K562 (cell line): ENCODE results near the gene MAGIX. TPM values are rescaled to one million over a fixed set of nuclear protein-coding genes. Genes with fewer than 3 reads are reported as not detected.

Experiments
- BHLHE40 ChIP-seq: IDR thresholded peaks from 2 replicates; pipeline ENCODE4 v1.6.1; 2011; ENCODE audit warnings: low read length, improper control_type of control experiment
- COPS2 ChIP-seq: fragments of 450-650 bp; conservative IDR thresholded peaks from 2 replicates; pipeline ENCODE4 v1.6.1; 2016; ENCODE audit warnings: mild to moderate bottlenecking, moderate library complexity
- GTF2B ChIP-seq: IDR thresholded peaks from 2 replicates; pipeline ENCODE4 v1.6.1; 2011; ENCODE audit not compliant: insufficient read length; ENCODE audit errors: extremely low read depth
- HNRNPLL ChIP-seq: fragments of 200-400 bp; formaldehyde crosslinking; IDR thresholded peaks from 2 replicates; pipeline ENCODE4 v1.6.1; 2017; ENCODE audit warnings: low read length, low read depth, mild to moderate bottlenecking; ENCODE audit not compliant: poor library complexity, severe bottlenecking
- NFIC ChIP-seq: fragments of 450-650 bp; IDR thresholded peaks from 2 replicates; pipeline ENCODE4 v1.6.1; 2017; ENCODE audit warnings: mild to moderate bottlenecking, inconsistent platforms
- PCBP2 ChIP-seq: fragments of 200-400 bp; formaldehyde crosslinking; IDR thresholded peaks from 2 replicates; pipeline ENCODE4 v1.6.1; 2018; ENCODE audit warnings: low read length, low read depth, mild to moderate bottlenecking, moderate library complexity; ENCODE audit not compliant: poor library complexity, severe bottlenecking
- RREB1 ChIP-seq: fragments of 250-450 bp; sonication (Bioruptor Pico); IDR thresholded peaks from 2 replicates; pipeline ENCODE4 v1.4.0; 2020
- SIRT6 ChIP-seq: IDR thresholded peaks from one replicate; pipeline ENCODE4 v1.6.1; 2012; ENCODE audit warnings: low read depth, mild to moderate bottlenecking, control low read depth, inconsistent platforms, low read length, moderate library complexity
- SMARCE1 ChIP-seq: fragments of 450-650 bp; IDR thresholded peaks from 2 replicates; pipeline ENCODE4 v1.7.1; 2016; ENCODE audit warnings: mild to moderate bottlenecking
- VEZF1 ChIP-seq: fragments of 200-800 bp; sonication (Bioruptor generic); IDR thresholded peaks from 2 replicates; pipeline ENCODE4 v1.6.1; 2017; ENCODE audit warnings: missing genetic modification characterization, missing compliant biosample characterization
- ZBTB12 ChIP-seq: fragments of 250-450 bp; sonication (Bioruptor Pico); IDR thresholded peaks from 2 replicates; pipeline ENCODE4 v1.4.0; 2020
- ZFP91 ChIP-seq: sonication (generic); formaldehyde crosslinking; IDR thresholded peaks from 2 replicates; pipeline ENCODE4 v1.8.0; 2022; ENCODE audit warnings: mild to moderate bottlenecking, missing genetic modification reagents
- ZKSCAN1 ChIP-seq: fragments of 150-350 bp; IDR thresholded peaks from 2 replicates; pipeline ENCODE4 v1.6.1; 2016; ENCODE audit warnings: low read depth, low read length
- ZNF239 ChIP-seq: fragments of 250-450 bp; sonication (Bioruptor Pico); IDR thresholded peaks from 2 replicates; pipeline ENCODE4 v1.4.0; 2020; ENCODE audit warnings: mild to moderate bottlenecking
- ZNF583 ChIP-seq: fragments of 250-450 bp; sonication (Bioruptor Pico); IDR thresholded peaks from 2 replicates; pipeline ENCODE4 v1.4.0; 2020
- ZNF780A ChIP-seq: fragments of 250-450 bp; sonication (Bioruptor Pico); IDR thresholded peaks from 2 replicates; pipeline ENCODE4 v1.5.0; 2021; ENCODE audit warnings: mild to moderate bottlenecking
- polyA plus RNA-seq, 8 experiments: library from polyadenylated mRNA; depleted of rRNA in 4 of 8; stranded (reverse) in 5 of 8; unstranded in 3 of 8; fragments of >200 nt; fragmentation: Nextera tagmentation in 2 of 8; fragmentation: Illumina TruSeq in 1 of 8; extraction: Ambion mirVana in 2 of 8; extraction: Trizol in 1 of 8; gene quantifications; 2 replicates each; pipeline versions ENCODE4 v1.2.1 to v1.2.3, GENCODE V29; 2011 to 2014; ENCODE audit warnings: inconsistent platforms in 1 of 8, missing spikeins in 1 of 8
- total RNA-seq, 7 experiments: library from RNA; depleted of rRNA in 6 of 7; stranded (reverse); fragments of >200 nt in 6 of 7; fragmentation: Illumina TruSeq in 2 of 7; extraction: Trizol in 2 of 7; gene quantifications; 2 replicates each; pipeline versions ENCODE4 v1.2.1 to v1.2.3, GENCODE V29; 2011 to 2021; ENCODE audit warnings: low replicate concordance in 1 of 7

Gene MAGIX
- total and polyA plus RNA-seq, 9 of the 15 experiments (the other 6 are each of a cell fraction or from before 2014, with no cell fraction given): 0.08 to 3.5 (median 0.47) TPM

GRCh38 chrX:49190821-49191573 lies 28.4 kb downstream of the MAGIX start (continued):
- TF ChIP-seq RREB1 (CRISPR knock-in tag): no peak
- TF ChIP-seq SMARCE1: no peak
- peak; percentile 42; the same call in 1 of the 2 replicates for TF ChIP-seq BHLHE40
- no peak for TF ChIP-seq ZNF239
- TF ChIP-seq ZFP91 (CRISPR knock-in tag): no peak
- TF ChIP-seq PCBP2: no peak
- peak; percentile 37; the same call in 1 of the 2 replicates for TF ChIP-seq ZBTB12 (CRISPR knock-in tag)
- TF ChIP-seq ZKSCAN1: no peak
- TF ChIP-seq COPS2: no peak
- TF ChIP-seq HNRNPLL: peak; percentile 85
- TF ChIP-seq SIRT6: no peak
- TF ChIP-seq VEZF1: peak; percentile 95
- no peak for TF ChIP-seq ZNF780A (CRISPR knock-in tag)
- TF ChIP-seq GTF2B: no peak
- no peak for TF ChIP-seq NFIC
- no peak for TF ChIP-seq ZNF583
